ENCODE data around the gene ADGRV1. TPM values are rescaled to one million over a fixed set of nuclear protein-coding genes. Genes with fewer than 3 reads are reported as not detected.

ADGRV1 gene
- polyA plus RNA-seq, 1 of the 3 experiments (the other 2 are of a cell fraction), result 0.23 TPM

DNA sequence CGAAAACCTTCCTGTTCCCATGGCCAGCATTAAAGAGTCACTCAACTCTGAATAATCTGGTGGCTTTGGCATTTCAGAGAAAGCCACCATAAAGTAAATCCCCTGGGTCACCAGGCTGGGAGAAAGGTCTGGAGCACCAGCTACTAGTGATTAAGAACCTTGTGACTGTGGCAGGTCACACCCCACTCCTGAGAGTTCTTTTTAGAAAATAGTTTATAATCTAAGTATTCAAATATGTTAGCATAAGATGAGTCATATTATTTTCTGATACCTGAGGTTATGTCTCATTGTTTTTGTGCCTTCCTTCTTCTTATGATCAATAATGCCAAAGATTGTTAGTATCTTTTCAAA, 472.8 kb downstream of the ADGRV1 start:
- Histone ChIP-seq H2AFZ (ENCODE audit: low read depth) (no peak overlapping the region), H3K27ac (ENCODE audit: low read depth in 2 of 2, low read length in 1 of 2) (no peak overlapping the region), H3K9me2 (no peaks in the 10 kb centered on the region), H3K4me2 (no peak overlapping the region), H3K9me3 (no peaks in the 10 kb centered on the region), H3K36me3 (replicated peaks in 1 of 2; ENCODE audit: control insufficient read depth in 1 of 2, insufficient read depth in 2 of 2, low read length in 1 of 2) (no peaks in the 10 kb centered on the region), H4K20me1 (ENCODE audit: insufficient read depth) (no peaks in the 10 kb centered on the region), H3K27me3 (ENCODE audit: insufficient read depth) (no peaks in the 10 kb centered on the region; the same call in 1 of the 2 replicates), H3K79me2 (ENCODE audit: insufficient read depth) (no peaks in the 10 kb centered on the region), H3F3A (replicated peaks; ENCODE audit: insufficient read depth) (no peaks in the 10 kb centered on the region), H3K9ac (no peak overlapping the region), H3K4me3 (ENCODE audit: low read depth in 2 of 2, low read length in 1 of 2) (no peak overlapping the region), H3K4me1 (ENCODE audit: control insufficient read depth in 1 of 2, insufficient read depth in 2 of 2, low read depth in 1 of 2, low read length in 1 of 2) (peaks cover 0 to 5% of the 10 kb centered on the region in 2 experiments; a peak in 1 of 4 replicates)
- 89% methylated on average over 1 of the region's 1 CpG for WGBS (ENCODE audit: low lambda C conversion rate)
- no peak for DNase-seq
- TF ChIP-seq, protein P1, sequence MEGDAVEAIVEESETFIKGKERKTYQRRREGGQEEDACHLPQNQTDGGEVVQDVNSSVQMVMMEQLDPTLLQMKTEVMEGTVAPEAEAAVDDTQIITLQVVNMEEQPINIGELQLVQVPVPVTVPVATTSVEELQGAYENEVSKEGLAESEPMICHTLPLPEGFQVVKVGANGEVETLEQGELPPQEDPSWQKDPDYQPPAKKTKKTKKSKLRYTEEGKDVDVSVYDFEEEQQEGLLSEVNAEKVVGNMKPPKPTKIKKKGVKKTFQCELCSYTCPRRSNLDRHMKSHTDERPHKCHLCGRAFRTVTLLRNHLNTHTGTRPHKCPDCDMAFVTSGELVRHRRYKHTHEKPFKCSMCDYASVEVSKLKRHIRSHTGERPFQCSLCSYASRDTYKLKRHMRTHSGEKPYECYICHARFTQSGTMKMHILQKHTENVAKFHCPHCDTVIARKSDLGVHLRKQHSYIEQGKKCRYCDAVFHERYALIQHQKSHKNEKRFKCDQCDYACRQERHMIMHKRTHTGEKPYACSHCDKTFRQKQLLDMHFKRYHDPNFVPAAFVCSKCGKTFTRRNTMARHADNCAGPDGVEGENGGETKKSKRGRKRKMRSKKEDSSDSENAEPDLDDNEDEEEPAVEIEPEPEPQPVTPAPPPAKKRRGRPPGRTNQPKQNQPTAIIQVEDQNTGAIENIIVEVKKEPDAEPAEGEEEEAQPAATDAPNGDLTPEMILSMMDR (IDR thresholded peaks at IDR 0.05), result no peak
- no peak for TF ChIP-seq TCF12 (IDR thresholded peaks at IDR 0.05)
- TF ChIP-seq REST (IDR thresholded peaks at IDR 0.05; ENCODE audit: low read depth, low read length), result no peak
- TF ChIP-seq, protein P2, sequence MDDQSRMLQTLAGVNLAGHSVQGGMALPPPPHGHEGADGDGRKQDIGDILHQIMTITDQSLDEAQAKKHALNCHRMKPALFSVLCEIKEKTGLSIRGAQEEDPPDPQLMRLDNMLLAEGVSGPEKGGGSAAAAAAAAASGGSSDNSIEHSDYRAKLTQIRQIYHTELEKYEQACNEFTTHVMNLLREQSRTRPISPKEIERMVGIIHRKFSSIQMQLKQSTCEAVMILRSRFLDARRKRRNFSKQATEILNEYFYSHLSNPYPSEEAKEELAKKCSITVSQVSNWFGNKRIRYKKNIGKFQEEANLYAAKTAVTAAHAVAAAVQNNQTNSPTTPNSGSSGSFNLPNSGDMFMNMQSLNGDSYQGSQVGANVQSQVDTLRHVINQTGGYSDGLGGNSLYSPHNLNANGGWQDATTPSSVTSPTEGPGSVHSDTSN (IDR thresholded peaks at IDR 0.05), result no peak
- no peak for TF ChIP-seq ELF1 (IDR thresholded peaks at IDR 0.05)
- TF ChIP-seq GATA2 (CRISPR knock-in tag; IDR thresholded peaks at IDR 0.05), result no peak
- TF ChIP-seq NRF1 (IDR thresholded peaks at IDR 0.05; ENCODE audit: low read depth, low read length), result no peak
- no peak for TF ChIP-seq JUND (IDR thresholded peaks at IDR 0.05)
- TF ChIP-seq FOXM1 (IDR thresholded peaks at IDR 0.05; ENCODE audit: low read depth), result no peak
- no peak for TF ChIP-seq IRF3 (IDR thresholded peaks at IDR 0.05; ENCODE audit: low read depth, low read length)
- no peak for TF ChIP-seq RAD21 (IDR thresholded peaks at IDR 0.05; ENCODE audit: low read length)
- CTCF ChIA-PET, result no interaction called here
- POLR2A ChIA-PET, result no interaction called here

Data from SK-N-SH (cell line).